ENCODE measurements around the gene RAPGEF5.

GRCh38 chr7:22216309-22216708 is 140.6 kb downstream of the RAPGEF5 start:
- TF ChIP-seq POLR2A (IDR thresholded peaks at IDR 0.05; ENCODE audit: low read length), result no peak
- no peak for TF ChIP-seq GATA1 (IDR thresholded peaks at IDR 0.05; ENCODE audit: low read depth, low read length)

Data from erythroblast (primary cell).